Pancreas (tissue), 10 donors: ENCODE measurements around the gene PLET1. TPM values are rescaled to one million over a fixed set of nuclear protein-coding genes. Genes with fewer than 3 reads are reported as not detected.
A peak's percentile ranks its signal among the peaks of the same experiment; 100 is the strongest.

Experiments used
- ATAC-seq, 4 donors: fragments of 200-7000 bp; cut with Tn5 transposase; one replicate each; pipeline versions ENCODE4 v1.8.0 to v1.9.1; 2020; ENCODE audit warnings: mild to moderate bottlenecking in 4 of 4, moderate library complexity in 4 of 4
- DNase-seq, 6 donors: peaks; one replicate each; pipeline ENCODE4 v3.0.0-alpha.2; 2020
- FAIRE-seq: peaks from 2 replicates; lab custom pipeline; 2012; peaks lifted over from hg19 to GRCh38; lab: Jason Lieb, UNC
- H3K27ac ChIP-seq, 4 donors: fragments of 200-600 bp; sonication (generic); 1 replicate in 3 of 4; 2 replicates in 1 of 4; pipeline versions ENCODE4 v1.5.0 to v1.8.0; 2020
- H3K27me3 ChIP-seq, 4 donors: fragments of 200-600 bp; one replicate each; pipeline ENCODE4 v1.8.0; 2021
- H3K36me3 ChIP-seq, 3 donors: fragments of 200-600 bp; sonication (generic) in 1 of 3; one replicate each; pipeline versions ENCODE4 v1.5.0 to v1.8.0; 2020 to 2021
- H3K4me1 ChIP-seq, 3 donors: fragments of 200-600 bp; one replicate each; pipeline ENCODE4 v1.8.0; 2021
- H3K4me3 ChIP-seq, 4 donors: fragments of 200-600 bp; sonication (generic) in 2 of 4; one replicate each; pipeline versions ENCODE4 v1.5.0 to v1.8.0; 2020 to 2021
- H3K9me3 ChIP-seq, 4 donors: fragments of 200-600 bp; one replicate each; pipeline ENCODE4 v1.8.0; 2021
- CTCF ChIP-seq, 4 donors: fragments of 200-600 bp; sonication (generic) in 3 of 4; IDR thresholded peaks; one replicate each; pipeline versions ENCODE4 v1.5.0 to v1.8.0; 2021; ENCODE audit warnings: antibody characterized with exemption in 4 of 4
- WGBS, 2 donors: extraction: QIAGEN DNeasy Blood & Tissue Kit; methylation state at CpG; one replicate each; pipeline ENCODE4 v1.1.7; 2013; 5-methylcytosine and 5-hydroxymethylcytosine counted together
- intact Hi-C, 3 donors: fragments of 100-400 bp; cut with DNase I; formaldehyde crosslinking; loops; one replicate each; pipeline versions ENCODE4 v1.11.1 to v1.14.2; 2022
- polyA plus RNA-seq, 2 donors: library from polyadenylated mRNA; stranded (reverse); fragments of 200-250 nt; gene quantifications; one replicate each; pipeline ENCODE4 v1.2.3, GENCODE V29; 2013
- total RNA-seq, 6 donors: library from RNA; stranded (reverse); fragmentation: NEBNext Ultra II Directional in 4 of 6; extraction: Animal tissue kit (Norgen Biotek cat#: 25700) in 4 of 6; gene quantifications; one replicate each; pipeline versions ENCODE4 v1.2.1 to v1.2.4, GENCODE V29; 2021 to 2023
- donor health status: healthy with polysubstance abuse.
- donor health status: DM: no; HTN: no; CAD: no; lungs with moderate emphysema.
- donor health status: DM: no; HTN: no; CAD: no.
- donor health status: control.
- donor health status: control.
- donor health status: Bipolar disorder and iron deficiency.
- donor health status: DM: yes; HTN: yes; CAD: no.
- donor health status: DM: no; HTN: no; CAD: no.
- donor health status: DM: no; HTN: no; CAD: no.
- donor health status: DM: yes; HTN: yes; CAD: no.

PLET1 gene
- total and polyA plus RNA-seq, 8 donors = not detected

- 82 to 87% methylated on average over 7 of the region's 7 CpGs for WGBS, 2 donors
- no peaks in the 10 kb centered on the region for H3K27me3 ChIP-seq
- H3K27ac ChIP-seq = no peak overlapping the region
- no peaks in the 10 kb centered on the region for H3K36me3 ChIP-seq
- no peak for ATAC-seq
- no peaks in the 10 kb centered on the region for H3K9me3 ChIP-seq
- no peaks in the 10 kb centered on the region for H3K4me1 ChIP-seq
- FAIRE-seq = no peak
- TF ChIP-seq CTCF (IDR thresholded peaks at IDR 0.05) = no peak
- H3K4me3 ChIP-seq = no peak overlapping the region
- intact Hi-C loops = no loop called here
- DNase-seq = no peak
These were observed 13.5 kb upstream of the PLET1 start for GRCh38 chr11:112274007-112274783.

- DNase-seq = no peak
- H3K27me3 ChIP-seq = no peaks in the 10 kb centered on the region
- no peak overlapping the region for H3K4me3 ChIP-seq
- no peaks in the 10 kb centered on the region for H3K4me1 ChIP-seq
- no peaks in the 10 kb centered on the region for H3K9me3 ChIP-seq
- no peak for ATAC-seq
- FAIRE-seq = no peak
- H3K36me3 ChIP-seq = no peaks in the 10 kb centered on the region
- H3K27ac ChIP-seq = no peak overlapping the region
- no peak for TF ChIP-seq CTCF (IDR thresholded peaks at IDR 0.05)
- 87 to 94% methylated on average over 1 of the region's 1 CpG for WGBS, 2 donors
- intact Hi-C loops = no loop called here
These were observed 12.4 kb upstream of the PLET1 start for GRCh38 chr11:112273066-112273465.

GRCh38 chr11:112271242-112271641 lies 10.6 kb upstream of the PLET1 start:
- no peak for DNase-seq
- Histone ChIP-seq H3K27ac (peak overlapping the region in 1 of 4 donors; percentile 58), H3K4me1 (no peaks in the 10 kb centered on the region), H3K9me3 (no peaks in the 10 kb centered on the region), H3K4me3 (peak overlapping the region in 1 of 4 donors; percentile 18), H3K27me3 (no peaks in the 10 kb centered on the region), H3K36me3 (no peaks in the 10 kb centered on the region)
- ATAC-seq = no peak
- intact Hi-C loops = no loop called here
- no peak for FAIRE-seq
- WGBS, 2 donors = 81 to 89% methylated on average over 4 of the region's 4 CpGs
- TF ChIP-seq CTCF (IDR thresholded peaks at IDR 0.05) = no peak

GRCh38 chr11:112270551-112271180 lies 10.0 kb upstream of the PLET1 start:
- Histone ChIP-seq H3K4me3 (peak overlapping the region in 1 of 4 donors; percentile 18), H3K27ac (peak overlapping the region in 1 of 4 donors; percentile 58), H3K36me3 (no peaks in the 10 kb centered on the region), H3K9me3 (no peaks in the 10 kb centered on the region), H3K4me1 (no peaks in the 10 kb centered on the region), H3K27me3 (no peaks in the 10 kb centered on the region)
- FAIRE-seq (no peak), ATAC-seq (peak in 3 of 4 donors; percentile 53 to 80 (median 75)), DNase-seq (no peak)
- intact Hi-C loops = no loop called here
- 49 to 57% methylated on average over 12 of the region's 12 CpGs for WGBS, 2 donors
- no peak for TF ChIP-seq CTCF (IDR thresholded peaks at IDR 0.05)

- Histone ChIP-seq H3K27ac (peak overlapping the region in 1 of 4 donors; percentile 21), H3K27me3 (no peaks in the 10 kb centered on the region), H3K9me3 (no peaks in the 10 kb centered on the region), H3K4me3 (no peak overlapping the region), H3K4me1 (no peaks in the 10 kb centered on the region), H3K36me3 (no peaks in the 10 kb centered on the region)
- TF ChIP-seq CTCF (IDR thresholded peaks at IDR 0.05) = no peak
- DNase-seq (no peak), ATAC-seq (peak in 1 of 4 donors; percentile 49), FAIRE-seq (no peak)
- WGBS, 2 donors = 20 to 23% methylated on average over 6 of the region's 6 CpGs
- intact Hi-C loops = no loop called here
These were observed 8.5 kb upstream of the PLET1 start for GRCh38 chr11:112269139-112269538.
